ENCODE measurements around the gene TOPORS.
"Not testable (repeated sequence)": the region's sequence is repeated elsewhere in the genome, so short reads cannot be mapped to it uniquely, and the experiment has no call there.

Gene TOPORS

DNA sequence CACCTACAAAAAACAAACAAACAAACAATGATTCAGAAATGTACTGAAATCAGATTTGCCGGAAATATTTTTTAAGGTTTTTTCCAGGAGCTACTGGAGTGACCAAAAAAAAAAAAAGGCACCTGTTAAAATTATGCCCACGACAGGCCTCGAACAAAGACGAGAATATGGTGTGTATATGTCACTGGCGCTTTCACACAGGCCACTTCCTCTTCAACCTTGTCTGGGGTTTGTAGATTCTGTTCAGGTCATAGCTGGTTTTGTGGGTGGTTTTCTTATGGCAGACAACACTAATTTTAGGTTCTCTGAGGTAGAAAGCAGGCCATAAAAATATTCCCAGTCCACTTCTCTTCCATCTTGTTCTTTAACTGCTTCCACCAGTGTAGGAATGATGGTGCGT is 13.6 kb upstream of the TOPORS start:
- no peak for DNase-seq

DNA sequence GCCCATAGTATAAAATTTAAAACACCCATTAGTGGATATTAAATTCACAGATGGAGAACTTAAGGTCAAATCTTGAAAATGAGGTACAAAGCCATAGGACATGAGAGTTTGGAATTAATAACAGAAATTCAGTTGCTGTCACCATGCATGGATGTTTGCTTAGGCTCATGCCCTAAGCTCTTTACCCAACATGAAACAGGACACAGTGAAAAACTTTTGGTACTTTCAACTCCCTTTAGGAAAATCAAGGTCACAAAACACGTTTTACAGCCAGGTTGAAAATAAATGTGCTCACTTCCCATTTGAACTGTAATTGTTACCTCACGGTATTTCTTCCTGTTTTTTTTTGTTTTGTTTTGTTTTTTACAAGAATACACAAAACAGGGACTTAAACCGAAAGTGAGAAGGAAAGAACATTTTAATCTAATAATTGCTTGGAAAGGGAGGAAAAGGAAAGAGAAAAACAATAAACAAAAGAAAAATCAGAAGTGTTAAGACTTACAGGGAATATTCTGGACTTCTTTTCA is 6.1 kb upstream of the TOPORS start:
- no peak for DNase-seq

GRCh38 chr9:32554591-32554990 is 2.2 kb upstream of the TOPORS start:
- DNase-seq, result no peak

- DNase-seq, result no peak
Observed at GRCh38 chr9:32554107-32554506, 1.7 kb upstream of the TOPORS start.

- peak; percentile 32 for DNase-seq
Observed at GRCh38 chr9:32551276-32552051, 922 bp downstream of the TOPORS start.

GRCh38 chr9:32550562-32551275 is 1.7 kb downstream of the TOPORS start:
- peak; percentile 97 for DNase-seq

GRCh38 chr9:32550150-32550561 is 2.2 kb downstream of the TOPORS start:
- no peak for DNase-seq

DNA sequence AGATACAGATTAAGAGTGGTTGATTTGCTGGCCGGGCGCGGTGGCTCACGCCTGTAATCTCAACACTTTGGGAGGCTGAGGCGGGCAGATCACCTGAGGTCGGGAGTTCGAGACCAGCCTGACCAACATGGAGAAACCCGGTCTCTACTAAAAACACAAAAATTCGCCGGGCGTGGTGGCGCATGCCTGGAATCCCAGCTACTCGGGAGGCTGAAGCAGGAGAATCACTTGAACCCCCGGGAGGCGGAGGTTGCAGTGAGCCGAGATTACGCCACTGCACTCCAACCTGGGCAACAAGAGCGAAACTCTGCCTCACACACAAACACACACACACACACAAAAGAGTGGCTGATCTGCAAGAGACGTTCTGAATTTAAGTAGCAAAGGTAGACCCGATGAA is 4.2 kb downstream of the TOPORS start:
- not testable (repeated sequence) for DNase-seq

DNA sequence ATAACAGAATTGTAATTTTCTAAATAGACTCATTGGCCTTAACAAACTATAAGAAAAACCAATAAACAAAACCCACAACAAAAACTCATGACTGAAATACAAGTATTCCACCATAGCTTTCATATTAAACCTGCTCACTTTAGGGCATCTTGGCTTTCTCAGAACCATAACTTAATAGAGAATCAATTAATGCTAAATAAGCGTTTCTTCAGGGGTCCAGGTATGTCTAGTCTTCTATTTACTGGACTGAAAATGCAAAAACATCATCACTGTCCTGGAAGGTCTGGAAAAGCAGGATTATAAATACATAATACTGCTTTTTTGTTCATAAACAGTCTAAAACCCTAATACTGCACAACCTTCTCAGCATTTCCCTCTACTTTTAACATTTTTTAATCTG is 6.5 kb downstream of the TOPORS start:
- no peak for DNase-seq

- DNase-seq, result no peak
Observed at GRCh38 chr9:32543047-32543446, 9.3 kb downstream of the TOPORS start.

GRCh38 chr9:32533816-32534215 is 18.6 kb downstream of the TOPORS start:
- DNase-seq, result no peak

GRCh38 chr9:32533336-32533735 is 19.1 kb downstream of the TOPORS start:
- no peak for DNase-seq

- DNase-seq, result no peak
Observed at GRCh38 chr9:32526707-32527048, 25.7 kb downstream of the TOPORS start.

GRCh38 chr9:32526041-32526706 is 26.2 kb downstream of the TOPORS start, which contains the start of gene RIGI:
Gene RIGI (minus strand): TSS chr9:32526196. CDS start chr9:32526166, 30 bp downstream.
- peak; percentile 87 for DNase-seq

- no peak for DNase-seq
Observed at GRCh38 chr9:32525709-32526030, 26.7 kb downstream of the TOPORS start.

DNA sequence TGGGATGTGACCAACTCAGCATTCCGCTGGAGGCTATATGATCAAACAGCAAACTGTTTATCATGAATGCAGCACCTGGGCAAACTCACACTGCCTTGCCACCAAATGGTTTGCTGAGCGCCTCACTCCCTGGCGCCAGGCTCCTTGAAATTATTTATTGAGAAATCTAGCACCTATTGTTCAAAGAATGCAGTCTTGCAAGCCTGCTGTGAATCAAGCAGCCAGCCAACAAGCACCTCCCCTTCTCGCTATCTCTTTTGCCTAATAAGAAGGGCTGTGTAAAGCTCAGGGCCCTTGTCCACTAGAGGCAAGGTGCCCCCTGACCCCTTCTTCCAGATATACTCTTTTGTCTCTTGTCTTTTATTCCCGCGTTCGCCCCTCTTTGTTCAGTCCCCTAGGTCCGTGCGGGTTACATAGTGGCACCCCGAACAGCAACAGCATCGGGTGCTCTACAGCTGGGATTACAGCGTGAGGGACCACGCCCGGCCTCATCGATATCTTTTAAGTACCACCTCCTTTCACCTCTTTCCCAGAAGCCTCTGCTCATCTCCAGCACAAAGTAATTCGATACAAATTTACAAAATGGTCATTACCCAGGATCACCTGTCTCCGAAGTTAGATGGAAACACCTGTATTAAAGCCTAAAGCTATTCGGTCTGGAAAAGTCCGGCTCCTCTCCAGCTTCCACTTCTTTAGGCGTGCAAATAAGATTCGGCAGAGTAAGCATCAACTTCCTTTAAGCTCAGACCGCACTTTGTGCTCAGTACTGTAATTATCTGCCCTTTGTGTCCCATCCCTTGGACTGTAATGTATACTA is 27.3 kb downstream of the TOPORS start:
- DNase-seq, result peak; percentile 17

DNA sequence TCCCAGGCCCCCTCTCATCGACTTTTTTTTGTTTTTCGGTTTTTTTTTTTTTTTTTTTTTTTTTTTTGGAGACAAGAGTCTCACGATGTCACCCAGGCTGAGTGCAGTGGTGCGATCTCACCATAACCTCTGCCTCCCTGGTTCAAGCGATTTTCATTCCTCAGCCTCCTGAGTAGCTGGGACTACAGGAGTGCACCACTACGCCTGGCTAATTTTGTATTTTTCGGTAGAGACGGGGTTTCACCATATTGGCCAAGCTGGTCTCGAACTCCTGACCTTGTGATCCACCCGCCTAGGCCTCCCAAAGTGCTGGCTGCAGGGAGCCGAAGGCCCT is 27.9 kb downstream of the TOPORS start:
- DNase-seq, result not testable (repeated sequence)

GRCh38 chr9:32523910-32524309 is 28.5 kb downstream of the TOPORS start:
- no peak for DNase-seq

GRCh38 chr9:32518276-32518675 is 34.1 kb downstream of the TOPORS start:
- no peak for DNase-seq

DNA sequence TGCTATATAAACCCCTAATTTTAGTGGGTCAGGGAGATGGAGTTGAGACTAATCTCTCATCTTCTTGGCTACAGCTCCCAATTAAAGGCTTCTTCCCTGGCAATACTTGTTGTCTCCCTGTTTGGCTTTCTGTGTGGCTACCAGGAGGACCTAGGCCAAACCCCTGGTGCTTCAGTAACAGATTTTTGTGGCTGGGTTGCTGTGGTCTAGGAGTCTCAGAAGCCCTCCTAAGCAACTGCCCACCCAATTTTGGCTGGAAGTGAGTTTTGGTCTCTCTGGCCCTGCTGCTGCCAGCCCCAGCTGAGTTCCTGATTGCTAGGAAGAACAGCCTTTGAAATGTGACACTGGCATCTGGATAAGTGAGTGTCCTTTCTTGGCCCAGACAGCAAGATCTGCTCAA is 36.1 kb downstream of the TOPORS start:
- no peak for DNase-seq

GRCh38 chr9:32508728-32509127 is 43.7 kb downstream of the TOPORS start:
- no peak for DNase-seq

- DNase-seq, result no peak
Observed at GRCh38 chr9:32503008-32503407, 49.4 kb downstream of the TOPORS start.

DNA sequence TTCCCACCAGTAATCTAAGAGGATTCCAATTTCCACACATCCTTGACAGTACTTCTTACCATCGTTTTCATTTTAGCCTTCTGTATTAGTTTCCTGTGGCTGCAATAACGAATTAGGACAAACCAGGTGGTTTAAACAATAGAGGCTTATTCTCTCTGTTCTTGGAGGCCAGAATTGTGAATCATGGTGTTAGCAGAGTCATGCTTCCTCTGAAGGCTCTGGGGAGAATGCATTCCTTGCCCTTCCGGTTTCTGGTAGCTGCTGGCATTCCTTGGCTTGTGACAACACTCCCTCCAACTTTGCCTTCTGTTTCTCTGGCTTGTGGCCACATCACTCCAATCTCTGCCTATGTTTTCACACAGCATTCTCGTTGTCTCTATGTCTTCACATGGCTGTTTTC is 49.9 kb downstream of the TOPORS start:
- DNase-seq, result no peak
